HepG2 (cell line): ENCODE measurements around the gene UBXN2A. TPM values are rescaled to one million over a fixed set of nuclear protein-coding genes. Genes with fewer than 3 reads are reported as not detected.
A peak's percentile ranks its signal among the peaks of the same experiment; 100 is the strongest.

ENCODE experiments used
- ATM ChIP-seq: fragments of 450-650 bp; IDR thresholded peaks from 2 replicates; pipeline ENCODE4 v1.7.1; 2017; ENCODE audit warnings: mild to moderate bottlenecking, borderline replicate concordance
- BHLHE40 ChIP-seq: IDR thresholded peaks from 2 replicates; pipeline ENCODE4 v1.6.1; 2011; ENCODE audit warnings: low read length, improper control_type of control experiment
- CREM ChIP-seq, 2 experiments: sonication (generic) in 1 of 2; formaldehyde crosslinking in 1 of 2; IDR thresholded peaks; 2 replicates each; pipeline versions ENCODE4 v1.4.0 to v1.6.1; 2016 to 2020; ENCODE audit warnings: antibody characterized with exemption in 1 of 2, mild to moderate bottlenecking in 1 of 2, missing genetic modification reagents in 1 of 2
- FOXA3 ChIP-seq: IDR thresholded peaks from 2 replicates; pipeline ENCODE4 v1.6.1; 2016; ENCODE audit warnings: missing genetic modification reagents, missing compliant biosample characterization
- HDAC6 ChIP-seq: fragments of 200-600 bp; sonication (generic); IDR thresholded peaks from 2 replicates; pipeline ENCODE4 v1.7.0; 2017; ENCODE audit warnings: mild to moderate bottlenecking, antibody characterized with exemption, low read length, low read depth
- JUNB ChIP-seq: sonication (generic); formaldehyde crosslinking; IDR thresholded peaks from 2 replicates; pipeline ENCODE4 v1.8.0; 2022; ENCODE audit warnings: missing genetic modification reagents, mild to moderate bottlenecking, borderline replicate concordance
- MAFG ChIP-seq: sonication (generic); formaldehyde crosslinking; IDR thresholded peaks from 2 replicates; pipeline ENCODE4 v1.5.1; 2020; ENCODE audit warnings: mild to moderate bottlenecking, missing genetic modification reagents
- MATR3 ChIP-seq: sonication (generic); formaldehyde crosslinking; IDR thresholded peaks from 2 replicates; pipeline ENCODE4 v1.4.0; 2020; ENCODE audit warnings: missing genetic modification reagents
- MXD4 ChIP-seq: IDR thresholded peaks from 2 replicates; pipeline ENCODE4 v1.6.1; 2016; ENCODE audit warnings: mild to moderate bottlenecking, missing biosample characterization, missing genetic modification reagents
- NR2F1 ChIP-seq, 2 experiments: fragments of 450-650 bp in 1 of 2; formaldehyde crosslinking in 1 of 2; IDR thresholded peaks; 2 replicates each; pipeline versions ENCODE4 v1.5.0 to v1.6.1; 2016 to 2020; ENCODE audit warnings: mild to moderate bottlenecking in 1 of 2, missing compliant biosample characterization in 1 of 2, missing genetic modification reagents in 1 of 2, moderate library complexity in 1 of 2
- SAFB2 ChIP-seq: sonication (generic); formaldehyde crosslinking; IDR thresholded peaks from 2 replicates; pipeline ENCODE4 v1.5.1; 2020; ENCODE audit warnings: missing genetic modification reagents, low read depth, mild to moderate bottlenecking, borderline replicate concordance
- TCF12 ChIP-seq, 2 experiments: fragments of 450-650 bp in 1 of 2; sonication (generic) in 1 of 2; formaldehyde crosslinking in 1 of 2; IDR thresholded peaks; 2 replicates each; pipeline versions ENCODE4 v1.6.1 to v1.8.0; 2017 to 2022; ENCODE audit warnings: antibody characterized with exemption in 1 of 2, mild to moderate bottlenecking in 1 of 2, missing genetic modification reagents in 1 of 2, moderate library complexity in 1 of 2
- THAP11 ChIP-seq: IDR thresholded peaks from 2 replicates; pipeline ENCODE4 v1.6.1; 2016; ENCODE audit warnings: missing biosample characterization, missing genetic modification reagents
- ZBTB14 ChIP-seq: sonication (generic); formaldehyde crosslinking; IDR thresholded peaks from 2 replicates; pipeline ENCODE4 v1.4.0; 2020; ENCODE audit warnings: missing genetic modification reagents
- ZBTB37 ChIP-seq: sonication (generic); formaldehyde crosslinking; IDR thresholded peaks from 2 replicates; pipeline ENCODE4 v1.4.0; 2020; ENCODE audit warnings: mild to moderate bottlenecking, missing genetic modification reagents
- ZFP36L1 ChIP-seq: sonication (generic); formaldehyde crosslinking; IDR thresholded peaks from 2 replicates; pipeline ENCODE4 v1.8.0; 2022; ENCODE audit warnings: mild to moderate bottlenecking, missing genetic modification reagents, moderate library complexity
- ZNF17 ChIP-seq: sonication (generic); formaldehyde crosslinking; IDR thresholded peaks from 2 replicates; pipeline ENCODE4 v1.5.0; 2020; ENCODE audit warnings: mild to moderate bottlenecking, missing genetic modification reagents
- ZNF772 ChIP-seq: sonication (generic); formaldehyde crosslinking; IDR thresholded peaks from 2 replicates; pipeline ENCODE4 v1.5.0; 2020; ENCODE audit warnings: mild to moderate bottlenecking, missing genetic modification reagents
- polyA plus RNA-seq, 8 experiments: library from polyadenylated mRNA; depleted of rRNA in 3 of 8; stranded (reverse) in 7 of 8; unstranded in 1 of 8; fragments of >200 nt; fragmentation: Illumina TruSeq in 4 of 8; extraction: Trizol in 4 of 8; gene quantifications; 2 replicates each; pipeline versions ENCODE4 v1.2.1 to v1.2.3, GENCODE V29; 2011 to 2016; ENCODE audit warnings: low read depth in 4 of 8, missing spikeins in 1 of 8, mixed read lengths in 1 of 8; ENCODE audit not compliant: insufficient read depth in 1 of 8
- total RNA-seq, 5 experiments: library from RNA; depleted of rRNA; stranded (reverse); fragments of >200 nt; fragmentation: Illumina TruSeq; extraction: Trizol; gene quantifications; 2 replicates each; pipeline ENCODE4 v1.2.3, GENCODE V29; 2016; ENCODE audit warnings: low read depth in 1 of 5
- TF ChIP-seq, protein P1 (sequence below): sonication (generic); formaldehyde crosslinking; IDR thresholded peaks from 2 replicates; pipeline ENCODE4 v1.5.0; 2020; ENCODE audit warnings: missing genetic modification reagents
- TF ChIP-seq, protein P2 (sequence below): conservative IDR thresholded peaks from 2 replicates; pipeline ENCODE4 v1.6.1; 2018; ENCODE audit warnings: missing genetic modification reagents
- TF ChIP-seq, protein P3 (sequence below): sonication (generic); formaldehyde crosslinking; IDR thresholded peaks from 2 replicates; pipeline ENCODE4 v1.4.0; 2020; ENCODE audit warnings: missing genetic modification reagents, borderline replicate concordance

Gene UBXN2A
- total and polyA plus RNA-seq, 2 of the 13 experiments (the other 11 are each of a cell fraction or from before 2014, with no cell fraction given), result 8.3 to 20.9 TPM

GRCh38 chr2:24046930-24047702 lies 106.9 kb downstream of the UBXN2A start, which contains the start of gene WDCP (continued):
- TF ChIP-seq NR2F1 (CRISPR knock-in tag; IDR thresholded peaks at IDR 0.05) (no peak), FOXA3 (peak; percentile 18; the same call in 1 of the 2 replicates), MXD4 (CRISPR knock-in tag) (peak; percentile 88; the same call in 1 of the 2 replicates), ZNF17 (CRISPR knock-in tag) (no peak), CREM (IDR thresholded peaks at IDR 0.05) (peak; percentile 84), CREM (CRISPR knock-in tag; IDR thresholded peaks at IDR 0.05) (no peak), ZBTB14 (CRISPR knock-in tag) (no peak), SAFB2 (peak; percentile 24; the same call in 1 of the 2 replicates), MATR3 (no peak), HDAC6 (no peak), ZBTB37 (CRISPR knock-in tag) (no peak), THAP11 (CRISPR knock-in tag) (peak; percentile 97), MAFG (CRISPR knock-in tag) (no peak), TCF12 (IDR thresholded peaks at IDR 0.05) (no peak), TCF12 (CRISPR knock-in tag; IDR thresholded peaks at IDR 0.05) (0 out of 2 replicates have a peak, but pooled peaks have one; percentile 90), JUNB (peak; percentile 37; the same call in 1 of the 2 replicates), ZNF772 (CRISPR knock-in tag) (0 out of 2 replicates have a peak, but pooled peaks have one; percentile 50), BHLHE40 (0 out of 2 replicates have a peak, but pooled peaks have one; percentile 9), ZFP36L1 (CRISPR knock-in tag) (no peak), ATM (no peak)
- TF ChIP-seq, protein P1, sequence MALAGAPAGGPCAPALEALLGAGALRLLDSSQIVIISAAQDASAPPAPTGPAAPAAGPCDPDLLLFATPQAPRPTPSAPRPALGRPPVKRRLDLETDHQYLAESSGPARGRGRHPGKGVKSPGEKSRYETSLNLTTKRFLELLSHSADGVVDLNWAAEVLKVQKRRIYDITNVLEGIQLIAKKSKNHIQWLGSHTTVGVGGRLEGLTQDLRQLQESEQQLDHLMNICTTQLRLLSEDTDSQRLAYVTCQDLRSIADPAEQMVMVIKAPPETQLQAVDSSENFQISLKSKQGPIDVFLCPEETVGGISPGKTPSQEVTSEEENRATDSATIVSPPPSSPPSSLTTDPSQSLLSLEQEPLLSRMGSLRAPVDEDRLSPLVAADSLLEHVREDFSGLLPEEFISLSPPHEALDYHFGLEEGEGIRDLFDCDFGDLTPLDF (CRISPR knock-in tag), result peak; percentile 81; the same call in 1 of the 2 replicates
- TF ChIP-seq, protein P2, sequence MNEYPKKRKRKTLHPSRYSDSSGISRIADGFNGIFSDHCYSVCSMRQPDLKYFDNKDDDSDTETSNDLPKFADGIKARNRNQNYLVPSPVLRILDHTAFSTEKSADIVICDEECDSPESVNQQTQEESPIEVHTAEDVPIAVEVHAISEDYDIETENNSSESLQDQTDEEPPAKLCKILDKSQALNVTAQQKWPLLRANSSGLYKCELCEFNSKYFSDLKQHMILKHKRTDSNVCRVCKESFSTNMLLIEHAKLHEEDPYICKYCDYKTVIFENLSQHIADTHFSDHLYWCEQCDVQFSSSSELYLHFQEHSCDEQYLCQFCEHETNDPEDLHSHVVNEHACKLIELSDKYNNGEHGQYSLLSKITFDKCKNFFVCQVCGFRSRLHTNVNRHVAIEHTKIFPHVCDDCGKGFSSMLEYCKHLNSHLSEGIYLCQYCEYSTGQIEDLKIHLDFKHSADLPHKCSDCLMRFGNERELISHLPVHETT (CRISPR knock-in tag), result no peak
- TF ChIP-seq, protein P3, sequence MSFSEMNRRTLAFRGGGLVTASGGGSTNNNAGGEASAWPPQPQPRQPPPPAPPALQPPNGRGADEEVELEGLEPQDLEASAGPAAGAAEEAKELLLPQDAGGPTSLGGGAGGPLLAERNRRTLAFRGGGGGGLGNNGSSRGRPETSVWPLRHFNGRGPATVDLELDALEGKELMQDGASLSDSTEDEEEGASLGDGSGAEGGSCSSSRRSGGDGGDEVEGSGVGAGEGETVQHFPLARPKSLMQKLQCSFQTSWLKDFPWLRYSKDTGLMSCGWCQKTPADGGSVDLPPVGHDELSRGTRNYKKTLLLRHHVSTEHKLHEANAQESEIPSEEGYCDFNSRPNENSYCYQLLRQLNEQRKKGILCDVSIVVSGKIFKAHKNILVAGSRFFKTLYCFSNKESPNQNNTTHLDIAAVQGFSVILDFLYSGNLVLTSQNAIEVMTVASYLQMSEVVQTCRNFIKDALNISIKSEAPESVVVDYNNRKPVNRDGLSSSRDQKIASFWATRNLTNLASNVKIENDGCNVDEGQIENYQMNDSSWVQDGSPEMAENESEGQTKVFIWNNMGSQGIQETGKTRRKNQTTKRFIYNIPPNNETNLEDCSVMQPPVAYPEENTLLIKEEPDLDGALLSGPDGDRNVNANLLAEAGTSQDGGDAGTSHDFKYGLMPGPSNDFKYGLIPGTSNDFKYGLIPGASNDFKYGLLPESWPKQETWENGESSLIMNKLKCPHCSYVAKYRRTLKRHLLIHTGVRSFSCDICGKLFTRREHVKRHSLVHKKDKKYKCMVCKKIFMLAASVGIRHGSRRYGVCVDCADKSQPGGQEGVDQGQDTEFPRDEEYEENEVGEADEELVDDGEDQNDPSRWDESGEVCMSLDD (CRISPR knock-in tag), result no peak
